HFFc6 (cell line): ENCODE measurements around the gene CACNA1C. TPM values are rescaled to one million over a fixed set of nuclear protein-coding genes. Genes with fewer than 3 reads are reported as not detected.

Experiments
- DNase-seq: peaks from one replicate; pipeline ENCODE4 v3.0.0-alpha.2; 2018
- H3K27ac Mint-ChIP-seq: 2 replicates; pipeline ENCODE4 v1.8.0; 2020; ENCODE audit warnings: mild to moderate bottlenecking, mixed read lengths
- H3K27me3 Mint-ChIP-seq: 2 replicates; pipeline ENCODE4 v1.8.0; 2021; ENCODE audit warnings: mild to moderate bottlenecking, moderate library complexity, mixed read lengths; ENCODE audit not compliant: insufficient read depth
- H3K36me3 Mint-ChIP-seq: 2 replicates; pipeline ENCODE4 v1.8.0; 2021; ENCODE audit warnings: low read depth, mixed read lengths
- H3K4me1 Mint-ChIP-seq: 2 replicates; pipeline ENCODE4 v1.8.0; 2020; ENCODE audit warnings: low read depth, mixed read lengths
- H3K4me3 Mint-ChIP-seq: 2 replicates; pipeline ENCODE4 v1.8.0; 2020; ENCODE audit warnings: mild to moderate bottlenecking, moderate library complexity, mixed read lengths
- H3K9me3 Mint-ChIP-seq: 2 replicates; pipeline ENCODE4 v1.8.0; 2020; ENCODE audit warnings: mild to moderate bottlenecking, mixed read lengths
- total RNA-seq, 6 experiments: library from RNA; stranded (reverse); fragmentation: NEBNext Ultra II Directional; extraction: Animal tissue kit (Norgen Biotek cat#: 25700); gene quantifications; 2 replicates in 1 of 6; 3 replicates in 5 of 6; pipeline ENCODE4 v1.2.3, GENCODE V29; 2021
- TF ChIP-seq, protein P1 (sequence below): fragments of 200-600 bp; sonication (generic); IDR thresholded peaks from 2 replicates; pipeline ENCODE4 v1.5.0; 2021; ENCODE audit warnings: antibody characterized with exemption, mild to moderate bottlenecking

CACNA1C gene
- total RNA-seq, 6 experiments from 2014 or later = 6.7 to 11.5 (median 10.6) TPM

DNA sequence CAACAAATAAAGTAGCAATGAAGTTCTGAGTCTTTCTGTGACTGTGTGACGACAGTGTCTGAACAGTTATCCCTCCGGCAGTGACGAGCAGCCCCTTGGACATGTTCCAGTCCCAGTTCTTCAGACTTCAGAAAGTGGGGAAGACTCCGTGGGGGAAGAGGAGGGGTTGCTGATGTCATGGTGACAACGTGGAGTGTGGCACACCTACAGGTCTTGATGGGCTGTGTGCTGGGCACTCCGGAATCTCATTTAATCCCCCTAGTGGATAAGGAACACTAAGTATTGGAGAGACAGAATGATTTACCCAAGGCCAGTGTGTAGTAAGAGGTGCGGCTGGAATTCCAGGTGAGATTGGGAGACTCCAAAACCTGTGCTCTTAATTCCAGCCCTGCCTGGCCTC is 280.2 kb downstream of the CACNA1C start:
- Mint-ChIP-seq H3K27me3 (no peaks in the 10 kb centered on the region), H3K9me3 (no peaks in the 10 kb centered on the region), H3K36me3 (peaks cover 19% of the 10 kb centered on the region; the same call in 1 of the 2 replicates), H3K27ac (peak overlapping the region; percentile 78), H3K4me3 (no peak overlapping the region), H3K4me1 (peaks cover 69% of the 10 kb centered on the region)
- TF ChIP-seq, protein P1, sequence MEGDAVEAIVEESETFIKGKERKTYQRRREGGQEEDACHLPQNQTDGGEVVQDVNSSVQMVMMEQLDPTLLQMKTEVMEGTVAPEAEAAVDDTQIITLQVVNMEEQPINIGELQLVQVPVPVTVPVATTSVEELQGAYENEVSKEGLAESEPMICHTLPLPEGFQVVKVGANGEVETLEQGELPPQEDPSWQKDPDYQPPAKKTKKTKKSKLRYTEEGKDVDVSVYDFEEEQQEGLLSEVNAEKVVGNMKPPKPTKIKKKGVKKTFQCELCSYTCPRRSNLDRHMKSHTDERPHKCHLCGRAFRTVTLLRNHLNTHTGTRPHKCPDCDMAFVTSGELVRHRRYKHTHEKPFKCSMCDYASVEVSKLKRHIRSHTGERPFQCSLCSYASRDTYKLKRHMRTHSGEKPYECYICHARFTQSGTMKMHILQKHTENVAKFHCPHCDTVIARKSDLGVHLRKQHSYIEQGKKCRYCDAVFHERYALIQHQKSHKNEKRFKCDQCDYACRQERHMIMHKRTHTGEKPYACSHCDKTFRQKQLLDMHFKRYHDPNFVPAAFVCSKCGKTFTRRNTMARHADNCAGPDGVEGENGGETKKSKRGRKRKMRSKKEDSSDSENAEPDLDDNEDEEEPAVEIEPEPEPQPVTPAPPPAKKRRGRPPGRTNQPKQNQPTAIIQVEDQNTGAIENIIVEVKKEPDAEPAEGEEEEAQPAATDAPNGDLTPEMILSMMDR = no peak; the same call in 1 of the 2 replicates
- DNase-seq = peak; percentile 45

DNA sequence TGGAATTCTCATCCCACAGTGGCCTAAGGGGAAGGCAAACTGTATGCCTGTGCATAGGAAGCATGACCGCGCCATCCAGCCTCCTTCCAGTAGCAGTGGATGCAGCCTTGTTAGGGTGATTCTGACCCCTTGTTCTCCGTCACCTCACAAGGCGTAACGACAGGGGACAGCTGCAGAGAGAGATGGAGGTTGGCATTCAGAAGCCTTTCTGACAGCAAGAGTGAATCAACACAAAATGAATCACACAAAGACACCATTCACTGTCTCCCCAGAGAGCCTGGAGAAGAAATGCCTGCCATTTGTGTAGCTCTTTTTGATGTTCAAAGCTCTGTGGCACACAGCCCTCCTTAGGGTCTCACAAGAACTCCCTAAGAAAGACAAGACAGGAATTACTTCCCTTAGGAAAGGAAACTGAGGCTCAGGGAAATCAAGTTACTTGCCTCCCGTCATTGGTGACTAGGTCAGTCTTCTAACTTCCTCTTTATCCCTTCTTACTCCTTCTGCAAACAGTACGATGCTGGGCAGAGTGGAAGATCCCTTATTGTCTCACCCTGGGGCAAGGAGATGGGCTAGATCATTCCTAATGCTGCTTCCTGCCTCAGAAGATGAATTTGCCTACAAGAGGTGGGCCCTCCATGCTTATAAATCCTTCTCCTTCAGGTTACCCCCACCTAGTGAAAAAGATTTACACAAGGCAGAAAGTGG is 280.9 kb downstream of the CACNA1C start:
- Mint-ChIP-seq H3K27me3 (no peaks in the 10 kb centered on the region), H3K4me3 (peak overlapping the region; percentile 36; the same call in 1 of the 2 replicates), H3K36me3 (peaks cover 19% of the 10 kb centered on the region; the same call in 1 of the 2 replicates), H3K4me1 (peaks cover 76% of the 10 kb centered on the region), H3K27ac (peak overlapping the region; percentile 59), H3K9me3 (no peaks in the 10 kb centered on the region)
- TF ChIP-seq, protein P1 = no peak
- DNase-seq = no peak

DNA sequence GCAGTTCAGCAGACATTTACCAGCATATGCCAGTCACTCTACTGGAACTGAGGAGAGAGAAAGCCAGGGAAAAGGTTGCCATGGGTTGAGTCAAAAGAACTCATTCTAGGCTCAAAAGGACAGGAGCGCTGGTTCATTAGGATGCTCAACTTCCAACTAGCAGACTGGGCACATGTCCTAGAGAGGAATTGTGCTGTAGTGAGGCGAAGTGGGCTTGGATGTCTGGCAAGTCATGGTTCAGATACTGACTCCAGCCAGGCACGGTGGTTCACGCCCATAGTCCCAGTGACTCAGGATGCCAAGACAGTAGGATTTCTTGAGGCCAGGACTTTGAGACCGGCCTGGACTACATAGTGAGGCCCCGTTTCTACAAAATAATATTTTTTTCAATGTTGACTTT is 281.5 kb downstream of the CACNA1C start:
- Mint-ChIP-seq H3K27me3 (no peaks in the 10 kb centered on the region), H3K27ac (peak overlapping the region; percentile 59), H3K36me3 (peaks cover 13% of the 10 kb centered on the region; the same call in 1 of the 2 replicates), H3K9me3 (no peaks in the 10 kb centered on the region), H3K4me1 (peaks cover 82% of the 10 kb centered on the region), H3K4me3 (peak overlapping the region; percentile 36; the same call in 1 of the 2 replicates)
- DNase-seq = no peak
- TF ChIP-seq, protein P1 = no peak

DNA sequence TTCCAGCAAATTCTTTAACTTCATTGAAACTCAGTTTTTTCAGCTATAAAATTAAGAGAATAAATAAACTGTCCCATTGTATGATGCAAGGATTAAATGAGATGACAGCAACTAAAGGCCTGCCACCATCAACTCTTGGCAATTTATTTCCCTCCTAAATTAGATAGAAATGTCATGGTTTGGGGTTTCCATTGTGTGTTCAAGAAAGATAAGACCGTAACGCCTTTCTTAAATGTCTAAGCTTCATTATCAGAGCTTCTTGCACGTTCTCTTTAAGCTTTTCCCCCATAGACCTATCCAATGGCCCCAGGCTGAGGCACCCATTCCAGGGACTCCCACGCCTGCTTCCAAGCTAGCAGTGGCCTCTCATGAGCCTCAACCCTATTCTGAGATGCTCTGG is 281.9 kb downstream of the CACNA1C start:
- peak overlapping the region; percentile 99 for H3K27ac Mint-ChIP-seq
- TF ChIP-seq, protein P1 = no peak
- no peaks in the 10 kb centered on the region for H3K27me3 Mint-ChIP-seq
- peaks cover 13% of the 10 kb centered on the region; the same call in 1 of the 2 replicates for H3K36me3 Mint-ChIP-seq
- H3K9me3 Mint-ChIP-seq = no peaks in the 10 kb centered on the region
- DNase-seq = no peak
- H3K4me3 Mint-ChIP-seq = no peak overlapping the region
- peaks cover 86% of the 10 kb centered on the region for H3K4me1 Mint-ChIP-seq

DNA sequence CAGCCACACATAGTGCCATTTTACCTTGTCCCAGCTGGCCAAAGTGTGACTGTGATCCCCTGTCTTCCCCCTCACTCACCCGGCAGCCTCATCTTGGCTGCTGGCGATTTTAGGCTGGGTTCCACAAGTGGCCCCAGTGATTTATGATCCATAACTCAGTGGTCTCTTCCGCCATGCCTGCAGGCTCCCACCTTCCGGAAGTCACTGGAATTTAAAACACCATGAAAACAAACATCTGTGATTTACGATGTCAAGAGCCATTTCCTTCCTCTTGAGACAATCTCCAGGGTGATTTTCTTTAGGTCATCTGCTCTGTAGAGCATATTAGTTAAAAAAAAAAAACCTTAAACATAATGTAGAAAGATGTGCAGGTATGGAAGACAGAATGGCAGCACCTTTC is 282.3 kb downstream of the CACNA1C start:
- H3K27me3 Mint-ChIP-seq = no peaks in the 10 kb centered on the region
- H3K4me1 Mint-ChIP-seq = peaks cover 90% of the 10 kb centered on the region
- H3K9me3 Mint-ChIP-seq = no peaks in the 10 kb centered on the region
- DNase-seq = no peak
- H3K27ac Mint-ChIP-seq = peak overlapping the region; percentile 99
- peak overlapping the region; percentile 74 for H3K4me3 Mint-ChIP-seq
- H3K36me3 Mint-ChIP-seq = peaks cover 13% of the 10 kb centered on the region; the same call in 1 of the 2 replicates
- TF ChIP-seq, protein P1 = no peak
